DMS53 treated with DMSO at 0.1 percent for 48 hours (cell line): Measurements from ENCODE around the gene PTPRCAP.
"Not testable (repeated sequence)": the region's sequence is repeated elsewhere in the genome, so short reads cannot be mapped to it uniquely, and the experiment has no call there.

ENCODE experiments used
- DNase-seq: peaks from one replicate; lab custom pipeline; 2025; ENCODE audit not compliant: unreplicated experiment; lab: John Stamatoyannopoulos, UW

Gene PTPRCAP

GRCh38 chr11:67437082-67437808, at the start of gene PTPRCAP:
PTPRCAP (minus strand) TSS chr11:67437682; CDS start chr11:67437619, 63 bp downstream.
- no peak for DNase-seq

DNA sequence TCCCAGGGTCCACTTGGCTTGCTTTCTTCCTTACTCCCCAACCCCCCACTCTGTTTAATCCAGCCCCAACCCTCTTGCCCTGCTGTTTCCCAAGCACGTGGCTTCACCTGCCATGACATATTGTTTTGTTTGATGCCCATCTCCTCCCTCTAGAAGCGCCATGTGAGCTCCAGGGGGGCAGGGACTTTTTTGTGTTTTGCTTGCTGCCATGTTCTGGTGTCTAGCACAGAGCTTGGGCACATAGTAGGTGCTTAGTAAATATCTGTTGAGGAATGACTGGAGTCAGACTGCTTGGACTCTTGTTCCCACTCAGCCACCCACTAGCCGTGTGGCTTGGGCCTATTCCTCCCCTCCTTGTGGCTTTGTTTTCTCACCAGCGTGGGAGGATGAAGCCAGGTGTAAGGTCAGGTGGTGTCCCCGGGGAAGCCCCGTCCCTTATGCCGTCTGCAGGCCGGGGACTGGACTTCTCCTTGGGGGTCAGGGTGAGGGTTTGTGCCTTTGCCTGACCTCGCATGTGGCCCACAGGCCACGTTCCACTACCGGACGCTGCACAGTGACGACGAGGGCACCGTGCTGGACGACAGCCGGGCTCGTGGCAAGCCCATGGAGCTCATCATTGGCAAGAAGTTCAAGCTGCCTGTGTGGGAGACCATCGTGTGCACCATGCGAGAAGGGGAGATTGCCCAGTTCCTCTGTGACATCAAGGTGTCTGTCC, 49.2 kb upstream of the PTPRCAP start:
- DNase-seq, result no peak

GRCh38 chr11:67485873-67486361, 48.4 kb upstream of the PTPRCAP start:
- DNase-seq, result not testable (repeated sequence)

GRCh38 chr11:67484847-67485311, 47.4 kb upstream of the PTPRCAP start:
- no peak for DNase-seq

- DNase-seq, result no peak
These were observed 46.6 kb upstream of the PTPRCAP start for GRCh38 chr11:67483831-67484665.

DNA sequence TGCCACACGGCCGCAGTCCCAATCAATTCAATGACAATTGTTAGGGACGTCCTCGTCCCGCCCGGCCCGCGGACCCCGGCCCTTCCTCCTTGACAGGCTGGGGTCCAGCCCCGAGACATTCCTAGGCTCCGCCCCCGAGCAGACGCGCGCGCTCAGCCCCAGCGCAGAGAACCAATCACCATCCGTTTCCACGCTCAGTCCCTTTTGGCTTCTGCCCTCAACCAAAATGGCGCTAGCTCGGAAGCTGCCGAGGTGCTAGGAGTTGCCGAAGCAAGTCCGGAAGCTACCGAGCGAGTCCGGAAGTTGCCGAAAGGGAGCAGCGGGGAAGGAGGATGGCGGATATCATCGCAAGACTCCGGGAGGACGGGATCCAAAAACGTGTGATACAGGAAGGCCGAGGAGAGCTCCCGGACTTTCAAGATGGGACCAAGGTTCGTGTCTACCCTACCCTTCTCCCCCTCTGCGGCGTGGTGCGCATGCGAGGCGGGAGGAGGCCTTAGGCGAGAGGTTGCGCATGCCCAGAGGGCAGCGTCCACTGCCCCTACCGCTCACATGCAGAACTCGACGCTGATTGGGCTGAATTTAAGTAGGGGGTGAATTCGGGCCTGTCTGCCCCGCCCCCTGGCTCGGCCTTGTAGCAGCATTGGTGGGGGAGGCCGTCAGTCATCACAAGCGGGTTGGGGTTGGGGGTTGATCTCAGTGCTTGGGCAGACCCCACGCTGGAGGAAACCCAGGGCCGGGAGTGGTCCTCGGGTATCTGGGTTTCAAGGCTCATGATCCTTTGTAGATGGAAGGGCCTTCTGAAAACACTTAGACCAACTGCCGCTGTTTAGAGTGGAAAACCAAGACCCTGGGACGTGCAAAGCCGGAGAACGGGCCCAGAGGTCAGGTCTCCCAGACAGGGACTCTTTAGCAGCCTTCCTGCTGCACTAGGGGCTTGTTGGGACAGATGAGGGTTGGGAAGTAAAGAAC, 45.6 kb upstream of the PTPRCAP start, which contains the start of gene AIP:
TSS of gene AIP (plus strand) at position 200 of the 972 bp plus-strand sequence. CDS start at position 333, 133 bp downstream.
- DNase-seq, result peak; percentile 99

- peak; percentile 80 for DNase-seq
These were observed 44.9 kb upstream of the PTPRCAP start for GRCh38 chr11:67482275-67482826.

DNA sequence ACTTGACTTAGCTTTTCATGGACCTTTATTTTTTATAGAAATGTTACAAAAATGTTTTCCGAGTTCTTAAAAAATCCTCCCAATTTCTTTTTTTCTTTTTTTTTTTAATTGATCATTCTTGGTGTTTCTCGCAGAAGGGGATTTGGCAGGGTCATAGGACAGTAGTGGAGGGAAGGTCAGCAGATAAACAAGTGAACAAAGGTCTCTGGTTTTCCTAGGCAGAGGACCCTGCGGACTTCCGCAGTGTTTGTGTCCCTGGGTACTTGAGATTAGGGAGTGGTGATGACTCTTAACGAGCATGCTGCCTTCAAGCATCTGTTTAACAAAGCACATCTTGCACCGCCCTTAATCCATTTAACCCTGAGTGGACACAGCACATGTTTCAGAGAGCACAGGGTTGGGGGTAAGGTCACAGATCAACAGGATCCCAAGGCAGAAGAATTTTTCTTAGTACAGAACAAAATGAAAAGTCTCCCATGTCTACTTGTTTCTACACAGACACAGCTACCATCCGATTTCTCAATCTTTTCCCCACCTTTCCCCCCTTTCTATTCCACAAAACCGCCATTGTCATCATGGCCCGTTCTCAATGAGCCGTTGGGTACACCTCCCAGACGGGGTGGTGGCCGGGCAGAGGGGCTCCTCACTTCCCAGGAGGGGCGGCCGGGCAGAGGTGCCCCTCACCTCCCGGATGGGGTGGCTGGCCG, 40.0 kb upstream of the PTPRCAP start:
- not testable (repeated sequence) for DNase-seq

DNA sequence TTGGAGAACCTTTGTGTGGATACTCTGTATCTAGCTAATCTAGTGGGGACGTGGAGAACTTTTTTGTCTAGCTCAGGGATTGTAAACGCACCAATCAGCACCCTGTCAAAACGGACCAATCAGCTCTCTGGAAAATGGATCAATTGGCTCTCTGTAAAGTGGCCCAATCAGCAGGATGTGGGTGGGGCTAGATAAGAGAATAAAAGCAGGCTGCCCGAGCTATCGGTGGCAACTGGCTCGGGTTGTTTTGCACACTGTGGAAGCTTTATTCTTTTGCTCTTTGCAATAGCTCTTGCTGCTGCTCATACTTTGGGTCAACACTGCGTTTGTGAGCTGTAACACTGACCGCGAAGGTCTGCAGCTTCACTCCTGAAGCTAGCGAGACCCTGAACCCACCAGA, 39.2 kb upstream of the PTPRCAP start:
- DNase-seq, result not testable (repeated sequence)

- no peak for DNase-seq
These were observed 35.4 kb upstream of the PTPRCAP start for GRCh38 chr11:67472882-67473281.

DNA sequence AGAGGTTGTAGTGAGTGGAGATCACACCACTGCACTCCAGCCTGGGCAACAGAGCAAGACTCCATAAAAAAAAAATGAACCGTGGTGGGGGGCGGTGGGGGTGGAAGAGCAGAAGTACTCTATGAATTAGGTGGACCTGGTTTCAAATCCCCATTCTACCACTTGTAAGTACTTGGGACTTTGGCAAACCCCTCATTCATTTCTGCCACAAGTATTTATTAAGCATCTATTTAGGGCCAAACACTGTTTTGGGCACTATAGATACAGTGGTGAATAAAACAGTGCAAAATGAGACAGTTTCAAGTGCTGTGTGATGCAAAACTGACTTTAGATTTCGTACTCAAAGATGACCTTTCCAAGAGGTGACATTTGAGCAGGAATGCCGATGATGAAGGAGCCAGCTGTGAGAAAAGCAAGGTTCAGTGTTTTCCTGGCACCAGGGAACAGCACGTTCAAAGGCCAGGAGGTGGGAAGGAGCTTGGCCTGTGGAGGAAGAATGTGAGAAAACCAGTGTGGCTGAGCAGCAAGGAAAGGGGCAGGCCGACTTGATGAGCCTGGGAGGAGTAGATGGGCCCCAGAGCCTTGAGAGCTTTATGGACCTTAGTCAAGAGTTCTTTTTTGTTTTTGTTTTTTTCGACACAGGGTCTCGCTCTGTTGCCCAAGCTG, 33.0 kb upstream of the PTPRCAP start:
- no peak for DNase-seq

- no peak for DNase-seq
These were observed 32.0 kb upstream of the PTPRCAP start for GRCh38 chr11:67469508-67469811.

DNA sequence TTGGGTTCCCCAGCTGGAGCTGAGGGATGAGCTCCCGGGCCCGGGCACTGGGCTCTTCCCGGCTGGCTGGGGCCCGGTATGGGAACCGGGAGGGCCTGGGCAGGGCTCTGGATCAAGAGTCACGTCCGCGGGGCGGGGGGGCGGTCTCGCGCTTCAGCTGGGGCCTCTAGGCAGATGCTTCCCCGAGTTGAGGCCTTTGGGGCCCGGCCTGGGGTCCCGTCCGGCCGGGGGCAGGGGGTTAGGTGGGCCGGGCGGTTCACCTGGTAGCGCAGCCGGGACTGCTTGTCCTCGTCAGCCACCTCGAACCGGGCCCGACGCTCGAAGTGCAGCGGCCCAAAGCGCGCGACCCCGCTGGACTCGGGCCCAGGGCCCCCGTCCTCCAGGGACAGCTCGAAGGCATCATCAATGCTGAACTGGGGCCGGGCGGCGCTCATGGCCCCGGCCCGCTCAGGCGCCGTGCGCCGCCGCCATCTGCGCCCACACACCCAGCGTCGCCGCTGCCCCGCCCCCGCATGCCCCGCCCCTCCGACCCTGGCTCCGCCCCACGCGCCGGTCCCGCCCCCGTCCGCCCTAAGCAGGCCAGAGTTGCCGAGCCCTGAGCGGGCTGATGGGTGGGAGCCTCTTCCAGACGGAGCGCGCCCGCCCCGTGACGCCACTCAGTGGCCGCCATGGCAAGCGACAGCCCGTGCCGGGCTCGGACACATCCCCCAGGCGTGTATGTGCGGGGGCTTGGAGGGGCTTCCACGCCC, 31.5 kb upstream of the PTPRCAP start, which contains the start of gene TMEM134:
TSS of gene TMEM134 (minus strand) at position 493 of the 749 bp plus-strand sequence. CDS start at position 434, 59 bp downstream.
- peak; percentile 82 for DNase-seq

GRCh38 chr11:67468456-67468758, 30.9 kb upstream of the PTPRCAP start:
- no peak for DNase-seq

GRCh38 chr11:67468056-67468455, 30.6 kb upstream of the PTPRCAP start:
- DNase-seq, result peak; percentile 28

- no peak for DNase-seq
These were observed 29.7 kb upstream of the PTPRCAP start for GRCh38 chr11:67466962-67467771.

DNA sequence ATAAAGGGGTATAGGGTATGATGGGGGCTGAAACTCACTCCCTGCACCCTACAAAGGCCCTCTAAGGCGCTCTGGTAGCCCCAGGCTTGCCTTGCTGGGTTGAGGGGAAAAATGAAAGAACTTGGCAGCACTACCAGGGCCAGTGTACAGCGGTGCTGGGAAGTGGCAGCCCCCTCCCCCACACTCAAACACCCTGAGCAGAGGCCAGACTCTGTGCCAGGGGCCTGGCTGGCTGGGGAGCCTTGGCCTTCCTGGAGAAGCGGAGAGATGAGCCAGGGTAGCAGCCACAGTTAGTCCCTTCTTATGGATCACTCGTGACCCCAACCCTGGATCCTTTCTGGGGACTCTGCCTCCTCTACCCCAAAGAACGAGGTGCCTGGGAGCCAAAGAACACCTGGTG, 28.9 kb upstream of the PTPRCAP start:
- DNase-seq, result no peak
